GM12878 (cell line): ENCODE results near the gene ANKRD34A. TPM values are rescaled to one million over a fixed set of nuclear protein-coding genes. Genes with fewer than 3 reads are reported as not detected.

Source experiments
- ATAC-seq: fragments of 200-7000 bp; cut with Tn5 transposase; 3 replicates; pipeline ENCODE4 v1.9.1; 2020; ENCODE audit warnings: mild to moderate bottlenecking, moderate library complexity
- BruUV-seq: library from RNA; stranded (reverse); fragments of 400-500 nt; replicated peaks from 2 replicates; lab custom pipeline; 2021; lab: Mats Ljungman, UMichigan
- CTCF ChIA-PET: fragments of 300-600 bp; sonication (Branson Sonifier 250); formaldehyde crosslinking; extraction: SDS; loops from one replicate; lab custom pipeline; 2021; ENCODE audit warnings: inconsistent platforms; lab: Yijun Ruan, JAX
- POLR2A ChIA-PET: fragments of 350-600 bp; formaldehyde crosslinking; extraction: SDS; loops from one replicate; lab custom pipeline; 2021; ENCODE audit warnings: inconsistent platforms; lab: Charles Lee
- RAD21 ChIA-PET: fragments of 300-600 bp; sonication (Branson Sonifier 250); formaldehyde crosslinking; loops from one replicate; lab custom pipeline; 2023; ENCODE audit warnings: antibody characterized with exemption; ENCODE audit not compliant: unreplicated experiment; lab: Charles Lee
- SMC1A ChIA-PET: fragments of 300-600 bp; sonication (Branson Sonifier 250); formaldehyde crosslinking; loops from one replicate; lab custom pipeline; 2023; ENCODE audit not compliant: unreplicated experiment, uncharacterized antibody; lab: Charles Lee
- DNase-seq: peaks from one replicate; pipeline ENCODE4 v3.0.0-alpha.2; 2011; ENCODE audit warnings: low read depth, low spot score
- FAIRE-seq: peaks from 3 replicates; lab custom pipeline; 2011; peaks lifted over from hg19 to GRCh38; lab: Jason Lieb, UNC
- H2AFZ ChIP-seq: 2 replicates; pipeline ENCODE4 v1.6.0; 2011; ENCODE audit warnings: low read depth, low read length, control low read depth; ENCODE audit not compliant: control insufficient read depth
- H3K27ac ChIP-seq: 2 replicates; pipeline ENCODE4 v1.5.1; 2011; ENCODE audit warnings: control low read depth; ENCODE audit not compliant: control insufficient read depth, insufficient read depth
- H3K27me3 ChIP-seq, 2 experiments: replicated peaks in 1 of 2; 2 replicates each; pipeline versions ENCODE4 v1.6.0 to v1.6.1; 2011; ENCODE audit warnings: low read length in 1 of 2; ENCODE audit not compliant: control insufficient read depth in 2 of 2, insufficient read depth in 2 of 2
- H3K36me3 ChIP-seq, 2 experiments: 2 replicates each; pipeline ENCODE4 v1.5.1; 2011; ENCODE audit warnings: low read length in 1 of 2; ENCODE audit not compliant: control insufficient read depth in 2 of 2, insufficient read depth in 2 of 2
- H3K4me1 ChIP-seq: 2 replicates; pipeline ENCODE4 v1.6.1; 2011; ENCODE audit warnings: mild to moderate bottlenecking, low read length, moderate library complexity, mixed read lengths; ENCODE audit not compliant: control insufficient read depth, insufficient read depth
- H3K4me2 ChIP-seq: 2 replicates; pipeline ENCODE4 v1.6.0; 2011; ENCODE audit warnings: control low read depth; ENCODE audit not compliant: control insufficient read depth, insufficient read depth
- H3K4me3 ChIP-seq: fragments of 200-600 bp; sonication (generic); 2 replicates; pipeline ENCODE4 v1.5.1; 2016
- H3K79me2 ChIP-seq: 2 replicates; pipeline ENCODE4 v1.6.0; 2011; ENCODE audit warnings: low read length; ENCODE audit not compliant: control insufficient read depth, insufficient read depth
- H3K9ac ChIP-seq: 2 replicates; pipeline ENCODE4 v1.8.0; 2011; ENCODE audit warnings: low read length, control low read depth, mixed read lengths; ENCODE audit not compliant: control insufficient read depth, insufficient read depth
- H3K9me3 ChIP-seq: replicated peaks from 3 replicates; pipeline ENCODE4 v1.5.1; 2011; ENCODE audit warnings: mild to moderate bottlenecking, low read length; ENCODE audit not compliant: control insufficient read depth, insufficient read depth
- H4K20me1 ChIP-seq: 2 replicates; pipeline ENCODE4 v1.6.0; 2011; ENCODE audit not compliant: control insufficient read depth, insufficient read depth
- BMI1 ChIP-seq: fragments of 450-650 bp; IDR thresholded peaks from 2 replicates; pipeline ENCODE4 v1.6.1; 2016; ENCODE audit warnings: mild to moderate bottlenecking, moderate library complexity, borderline replicate concordance
- NRF1 ChIP-seq: conservative IDR thresholded peaks from 2 replicates; pipeline ENCODE4 v1.6.1; 2011; ENCODE audit warnings: mild to moderate bottlenecking, low read depth, low read length, improper control_type of control experiment
- WGBS: methylation state at CpG from one replicate; pipeline ENCODE4 v1.1.6; 2016; ENCODE audit warnings: low lambda C conversion rate; ENCODE audit not compliant: insufficient replicate concordance, insufficient coverage; ENCODE audit errors: missing lambda C conversion rate; 5-methylcytosine and 5-hydroxymethylcytosine counted together
- in situ Hi-C: fragments of 300-500 bp; cut with MboI; formaldehyde crosslinking; loops from 9 replicates; pipeline ENCODE4 v1.14.3; 2018; ENCODE audit warnings: mixed read lengths
- intact Hi-C: fragments of 100-400 bp; cut with micrococcal nuclease; formaldehyde crosslinking; loops from one replicate; pipeline ENCODE4 v1.14.2; 2022; ENCODE audit not compliant: unreplicated experiment
- polyA plus RNA-seq, 11 experiments: library from polyadenylated mRNA; depleted of rRNA in 4 of 11; unstranded in 6 of 11; stranded (reverse) in 5 of 11; fragments of >200 nt; fragmentation: Nextera tagmentation in 4 of 11; fragmentation: Illumina TruSeq in 1 of 11; extraction: Ambion mirVana in 4 of 11; extraction: Trizol in 1 of 11; gene quantifications; 1 replicate in 1 of 11; 2 replicates in 10 of 11; pipeline versions ENCODE4 v1.2.1 to v1.2.3, GENCODE V29; 2011 to 2016; ENCODE audit warnings: inconsistent platforms in 2 of 11, missing spikeins in 2 of 11, low read depth in 1 of 11
- total RNA-seq, 4 experiments: library from RNA; depleted of rRNA in 3 of 4; stranded (reverse); fragments of >200 nt in 3 of 4; fragmentation: Illumina TruSeq in 1 of 4; extraction: Trizol in 1 of 4; gene quantifications; 2 replicates each; pipeline versions ENCODE4 v1.2.1 to v1.2.3, GENCODE V29; 2013 to 2021

Gene ANKRD34A
- total and polyA plus RNA-seq, 10 of the 15 experiments (the other 5 are each of a cell fraction or from before 2014, with no cell fraction given), result 0.40 to 3.5 (median 1.6) TPM

DNA sequence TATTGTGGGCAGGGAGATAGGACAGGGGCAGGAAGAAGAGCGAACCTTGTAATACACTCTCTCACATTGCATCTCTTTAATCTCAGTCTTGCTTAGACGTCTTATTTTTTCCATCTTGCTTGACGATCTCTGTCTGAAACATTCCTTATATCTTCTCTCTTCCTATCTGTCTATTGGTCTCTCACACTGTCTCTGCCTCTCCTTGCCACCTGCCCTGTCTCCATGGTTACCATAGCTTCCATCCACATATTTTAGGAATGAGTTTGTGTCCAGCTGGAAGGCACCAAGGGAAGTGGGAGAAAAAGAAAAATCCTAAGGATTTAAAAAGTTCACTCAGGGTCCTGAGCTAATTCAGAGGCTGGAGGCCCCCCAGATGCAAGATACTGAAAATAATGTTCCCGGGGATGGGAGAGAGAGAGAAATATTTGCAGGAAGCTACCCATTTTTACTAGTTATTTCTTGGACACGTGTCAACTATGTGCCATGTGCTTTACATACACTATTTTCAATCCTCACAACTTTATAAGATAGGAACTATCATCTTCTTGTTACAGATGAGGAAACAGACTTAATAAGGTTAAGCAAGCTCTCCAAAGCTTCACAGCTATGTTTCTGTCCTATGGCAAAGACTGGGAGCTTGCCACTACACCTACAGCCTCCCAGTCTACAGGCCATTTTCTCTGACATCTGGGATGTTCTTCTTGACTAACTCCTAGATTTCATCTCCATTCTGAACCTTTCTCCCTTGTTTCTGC lies 933 bp downstream of the ANKRD34A start:
- Histone ChIP-seq H3K79me2 (no peaks in the 10 kb centered on the region; the same call in 1 of the 2 replicates), H3K9ac (peak overlapping the region; percentile 70)
- BruUV-seq, result no TSS peak

More for the DNA sequence above, 933 bp downstream of the ANKRD34A start:
- H3K9me3 ChIP-seq, result peaks cover 7% of the 10 kb centered on the region
- no peaks in the 10 kb centered on the region for H4K20me1 ChIP-seq
- intact Hi-C loops (loop anchor here (5.0 kb wide), 1 partner anchor 74 kb away; no protein-coding TSS in a partner anchor), in situ Hi-C loops (no loop called here)
- TF ChIP-seq NRF1 (no peak), BMI1 (peak; percentile 34; the same call in 1 of the 2 replicates)
- peaks cover 19% of the 10 kb centered on the region for H3K4me1 ChIP-seq
- POLR2A ChIA-PET, result interaction anchor here (1.0 to 6.0 kb wide), 19 partner anchors 8 to 139 kb away, joined by 4 to 102 read pairs (median 9); partner anchors contain the start of genes NUDT17, PEX11B, PIAS3 and POLR3C
- no peaks in the 10 kb centered on the region; a peak in 1 of 4 replicates for H3K27me3 ChIP-seq
- SMC1A ChIA-PET, result interaction anchor here (0.5 to 7.9 kb wide), 17 partner anchors 7 to 82 kb away, joined by 3 to 93 read pairs (median 5); partner anchors contain the start of gene RBM8A
- CTCF ChIA-PET, result interaction anchor here (0.5 to 4.8 kb wide), 15 partner anchors 10 to 119 kb away, joined by 3 to 65 read pairs (median 7); partner anchors contain the start of genes ITGA10, NUDT17, PIAS3 and RBM8A
- H3K4me3 ChIP-seq, result peak overlapping the region; percentile 79
- H3K4me2 ChIP-seq, result peak overlapping the region; percentile 75
- FAIRE-seq (peak; percentile 47), DNase-seq (no peak), ATAC-seq (no peak)
- H3K36me3 ChIP-seq, result no peaks in the 10 kb centered on the region
- peak overlapping the region; percentile 62; the same call in 1 of the 2 replicates for H3K27ac ChIP-seq
- H2AFZ ChIP-seq, result peak overlapping the region; percentile 99; the same call in 1 of the 2 replicates
- RAD21 ChIA-PET, result interaction anchor here (0.9 to 6.7 kb wide), 13 partner anchors 9 to 118 kb away, joined by 3 to 100 read pairs (median 7); partner anchors contain the start of genes NUDT17, PEX11B, PIAS3 and RBM8A
- 64% methylated on average over 5 of the region's 5 CpGs for WGBS
